Gastrocnemius medialis (tissue), 4 donors: Measurements from ENCODE around the gene TPD52L1. TPM values are rescaled to one million over a fixed set of nuclear protein-coding genes. Genes with fewer than 3 reads are reported as not detected.

Experiments used
- ATAC-seq, 2 donors: fragments of 150-250 bp; one replicate each; pipeline ENCODE4 v1.9.1; 2016
- DNase-seq, 2 donors: peaks; one replicate each; pipeline ENCODE4 v3.0.0-alpha.2; 2019
- H3K27ac ChIP-seq, 4 donors: fragments of 200-600 bp; sonication (generic); 1 replicate in 1 of 4; 2 replicates in 3 of 4; pipeline ENCODE4 v1.5.1; 2016 to 2018; ENCODE audit warnings: mild to moderate bottlenecking in 2 of 4, moderate library complexity in 1 of 4
- H3K27me3 ChIP-seq, 3 donors: fragments of 200-600 bp; sonication (generic) in 2 of 3; 1 replicate in 1 of 3; 2 replicates in 2 of 3; pipeline versions ENCODE4 v1.5.1 to v1.6.0; 2016 to 2019; ENCODE audit warnings: mild to moderate bottlenecking in 1 of 3, moderate library complexity in 1 of 3
- H3K36me3 ChIP-seq, 2 donors: fragments of 200-600 bp; sonication (generic) in 1 of 2; one replicate each; pipeline ENCODE4 v1.5.1; 2017 to 2018
- H3K4me1 ChIP-seq, 2 donors: fragments of 200-600 bp; sonication (generic) in 1 of 2; one replicate each; pipeline ENCODE4 v1.5.1; 2016 to 2017; ENCODE audit warnings: mild to moderate bottlenecking in 2 of 2
- H3K4me3 ChIP-seq, 4 donors: fragments of 200-600 bp; sonication (generic) in 3 of 4; 1 replicate in 1 of 4; 2 replicates in 3 of 4; pipeline ENCODE4 v1.5.1; 2016 to 2019; ENCODE audit warnings: mild to moderate bottlenecking in 2 of 4
- H3K9me3 ChIP-seq, 3 donors: fragments of 200-600 bp; sonication (generic) in 2 of 3; 1 replicate in 1 of 3; 2 replicates in 2 of 3; pipeline ENCODE4 v1.5.1; 2016 to 2019
- POLR2A ChIP-seq, 2 donors: fragments of 450-650 bp; IDR thresholded peaks; one replicate each; pipeline ENCODE4 v1.6.1; 2017; ENCODE audit warnings: antibody characterized with exemption in 2 of 2, mild to moderate bottlenecking in 2 of 2, moderate library complexity in 2 of 2
- in situ Hi-C, 4 donors: fragments of 200-750 bp; cut with MboI; loops; one replicate each; pipeline versions ENCODE4 v1.15.0 to v1.8.0; 2017; ENCODE audit warnings: low sequenced_read_pairs in 4 of 4
- intact Hi-C: fragments of 100-400 bp; cut with DNase I; formaldehyde crosslinking; loops from one replicate; pipeline ENCODE4 v1.15.1; 2023; ENCODE audit warnings: low total_unique reads
- total RNA-seq, 4 donors: library from RNA; depleted of rRNA; stranded (reverse); fragments of >200 nt; gene quantifications; one replicate each; pipeline versions ENCODE4 v1.1.0 to v1.2.3, GENCODE V29; 2016
- TF ChIP-seq, protein P1 (sequence below), 5 experiments: fragments of 450-650 bp in 3 of 5; fragments of 200-600 bp in 2 of 5; sonication (generic) in 2 of 5; IDR thresholded peaks in 4 of 5; conservative IDR thresholded peaks in 1 of 5; 1 replicate in 4 of 5; 2 replicates in 1 of 5; pipeline ENCODE4 v1.5.1; 2016 to 2019; ENCODE audit warnings: antibody characterized with exemption in 5 of 5, mild to moderate bottlenecking in 3 of 5, moderate library complexity in 3 of 5

Gene TPD52L1
- total RNA-seq, 4 donors from 2014 or later: 47.6 to 152 (median 123) TPM

DNA sequence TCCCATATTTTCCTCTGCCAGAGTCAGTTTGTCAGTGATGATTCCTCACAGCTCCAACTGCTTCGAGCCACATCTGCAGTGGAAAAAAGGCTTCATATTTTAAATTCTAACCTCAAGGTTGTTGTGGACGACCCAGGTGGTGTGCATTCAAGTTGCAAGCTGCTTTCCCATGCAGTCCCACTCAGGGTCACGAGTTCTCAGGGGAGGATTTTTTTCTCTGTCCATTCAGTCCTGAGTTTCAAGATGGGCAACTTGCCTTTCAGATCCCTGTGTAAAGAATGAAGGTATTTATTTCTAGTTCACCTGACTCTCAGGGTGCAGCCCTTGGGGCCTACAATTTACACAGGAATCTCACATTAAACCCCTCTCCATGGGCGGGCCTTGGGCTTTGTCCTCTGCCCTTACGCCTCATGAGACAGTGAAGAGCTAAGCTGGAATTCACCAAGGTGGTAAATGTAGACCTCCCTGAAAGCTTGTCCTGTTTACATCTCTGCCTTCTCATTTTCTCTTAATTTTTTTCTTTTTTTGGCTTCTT lies 65.9 kb downstream of the TPD52L1 start:
- in situ Hi-C loops: no loop called here
- Histone ChIP-seq H3K27me3 (no peaks in the 10 kb centered on the region), H3K9me3 (no peaks in the 10 kb centered on the region), H3K36me3 (no peaks in the 10 kb centered on the region), H3K4me3 (no peak overlapping the region), H3K27ac (peak overlapping the region; percentile 74 to 90 (median 82)), H3K4me1 (peaks cover 76 to 83% of the 10 kb centered on the region in 2 donors)
- ATAC-seq (no peak), DNase-seq (no peak)
- intact Hi-C loops: no loop called here
- TF ChIP-seq, protein P1, sequence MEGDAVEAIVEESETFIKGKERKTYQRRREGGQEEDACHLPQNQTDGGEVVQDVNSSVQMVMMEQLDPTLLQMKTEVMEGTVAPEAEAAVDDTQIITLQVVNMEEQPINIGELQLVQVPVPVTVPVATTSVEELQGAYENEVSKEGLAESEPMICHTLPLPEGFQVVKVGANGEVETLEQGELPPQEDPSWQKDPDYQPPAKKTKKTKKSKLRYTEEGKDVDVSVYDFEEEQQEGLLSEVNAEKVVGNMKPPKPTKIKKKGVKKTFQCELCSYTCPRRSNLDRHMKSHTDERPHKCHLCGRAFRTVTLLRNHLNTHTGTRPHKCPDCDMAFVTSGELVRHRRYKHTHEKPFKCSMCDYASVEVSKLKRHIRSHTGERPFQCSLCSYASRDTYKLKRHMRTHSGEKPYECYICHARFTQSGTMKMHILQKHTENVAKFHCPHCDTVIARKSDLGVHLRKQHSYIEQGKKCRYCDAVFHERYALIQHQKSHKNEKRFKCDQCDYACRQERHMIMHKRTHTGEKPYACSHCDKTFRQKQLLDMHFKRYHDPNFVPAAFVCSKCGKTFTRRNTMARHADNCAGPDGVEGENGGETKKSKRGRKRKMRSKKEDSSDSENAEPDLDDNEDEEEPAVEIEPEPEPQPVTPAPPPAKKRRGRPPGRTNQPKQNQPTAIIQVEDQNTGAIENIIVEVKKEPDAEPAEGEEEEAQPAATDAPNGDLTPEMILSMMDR (IDR thresholded peaks at IDR 0.05 in 4 of 5, conservative IDR thresholded peaks at IDR 0.05 in 1 of 5): no peak
- TF ChIP-seq POLR2A (IDR thresholded peaks at IDR 0.05): no peak

- intact Hi-C loops (no loop called here), in situ Hi-C loops (no loop called here)
- ATAC-seq (peak; percentile 91 to 96), DNase-seq (peak; percentile 68 to 78)
- TF ChIP-seq, protein P1 (IDR thresholded peaks at IDR 0.05 in 4 of 5, conservative IDR thresholded peaks at IDR 0.05 in 1 of 5): peak in 1 of 5 experiments; percentile 28
- TF ChIP-seq POLR2A (IDR thresholded peaks at IDR 0.05): no peak
- peak overlapping the region; percentile 74 to 90 (median 82) for H3K27ac ChIP-seq
- no peaks in the 10 kb centered on the region for H3K36me3 ChIP-seq
- H3K9me3 ChIP-seq: no peaks in the 10 kb centered on the region
- no peak overlapping the region for H3K4me3 ChIP-seq
- H3K4me1 ChIP-seq: peaks cover 66 to 79% of the 10 kb centered on the region in 2 donors
- H3K27me3 ChIP-seq: no peaks in the 10 kb centered on the region
These were observed 67.1 kb downstream of the TPD52L1 start for GRCh38 chr6:125220712-125221111.

- Histone ChIP-seq H3K36me3 (no peaks in the 10 kb centered on the region), H3K4me1 (peaks cover 62 to 66% of the 10 kb centered on the region in 2 donors), H3K9me3 (no peaks in the 10 kb centered on the region), H3K27ac (peak overlapping the region; percentile 74 to 90 (median 82)), H3K27me3 (no peaks in the 10 kb centered on the region), H3K4me3 (no peak overlapping the region)
- intact Hi-C loops (no loop called here), in situ Hi-C loops (no loop called here)
- no peak for TF ChIP-seq POLR2A (IDR thresholded peaks at IDR 0.05)
- TF ChIP-seq, protein P1 (IDR thresholded peaks at IDR 0.05 in 4 of 5, conservative IDR thresholded peaks at IDR 0.05 in 1 of 5): no peak
- no peak for ATAC-seq
- DNase-seq: no peak
These were observed 69.2 kb downstream of the TPD52L1 start for GRCh38 chr6:125222531-125223455.

- H3K4me3 ChIP-seq: no peak overlapping the region
- in situ Hi-C loops (no loop called here), intact Hi-C loops (no loop called here)
- H3K27ac ChIP-seq: peak overlapping the region; percentile 20 to 86 (median 72)
- no peak for TF ChIP-seq POLR2A (IDR thresholded peaks at IDR 0.05)
- TF ChIP-seq, protein P1 (IDR thresholded peaks at IDR 0.05 in 4 of 5, conservative IDR thresholded peaks at IDR 0.05 in 1 of 5): no peak
- ATAC-seq (no peak), DNase-seq (no peak)
- no peaks in the 10 kb centered on the region for H3K9me3 ChIP-seq
- peaks cover 63 to 69% of the 10 kb centered on the region in 2 donors for H3K4me1 ChIP-seq
- no peaks in the 10 kb centered on the region for H3K27me3 ChIP-seq
- no peaks in the 10 kb centered on the region for H3K36me3 ChIP-seq
These were observed 70.8 kb downstream of the TPD52L1 start for GRCh38 chr6:125224231-125224861.
